NCI-H1105 treated with DMSO at 0.1 percent for 48 hours (cell line): Measurements from ENCODE around the gene KLHL30.

Experiments
- DNase-seq: peaks from one replicate; lab custom pipeline; 2025; lab: John Stamatoyannopoulos, UW

The KLHL30 gene

GRCh38 chr2:238146884-238147544 is 8.5 kb downstream of the KLHL30 start:
- DNase-seq, result no peak

DNA sequence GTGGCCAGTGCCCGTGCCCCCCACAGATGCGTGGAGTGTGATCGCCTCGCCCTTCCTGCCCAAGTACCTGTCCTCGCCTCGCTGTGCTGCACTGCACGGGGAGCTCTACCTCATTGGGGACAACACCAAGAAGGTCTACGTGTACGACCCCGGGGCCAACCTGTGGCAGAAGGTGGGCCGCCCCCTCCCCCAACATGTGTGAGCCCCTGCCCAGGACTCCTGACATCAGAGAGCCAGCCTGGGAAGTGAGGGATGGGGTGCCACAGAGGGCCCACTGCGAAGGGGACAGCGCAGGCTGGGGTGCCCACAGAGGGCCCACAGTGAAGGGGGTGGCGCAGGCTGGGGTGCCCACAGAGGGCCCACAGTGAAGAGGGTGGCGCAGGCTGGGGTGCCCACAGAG is 10.5 kb downstream of the KLHL30 start:
- no peak for DNase-seq

- no peak for DNase-seq
Measured at GRCh38 chr2:238149841-238150572, 11.5 kb downstream of the KLHL30 start.

- DNase-seq, result no peak
Measured at GRCh38 chr2:238150686-238151085, 12.2 kb downstream of the KLHL30 start.

DNA sequence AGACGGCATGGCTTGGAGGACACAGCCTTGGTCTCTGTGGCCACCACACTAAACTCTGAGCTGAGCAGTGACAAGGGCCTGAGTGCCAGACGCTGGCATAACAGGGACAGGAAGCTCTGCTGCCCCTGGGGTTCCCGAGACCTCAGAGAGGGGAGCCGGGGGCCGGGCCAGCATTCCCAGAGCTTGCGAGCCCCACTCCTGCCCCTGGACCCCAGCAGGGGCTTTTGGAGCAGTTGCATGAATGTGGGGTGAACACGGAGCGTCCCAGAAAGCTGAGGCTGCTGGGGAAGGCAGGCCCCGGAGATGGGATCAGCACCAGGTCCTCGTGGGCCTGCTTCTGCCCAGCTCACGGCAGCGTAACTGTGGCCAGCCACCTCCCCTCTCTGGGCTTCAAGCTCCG is 12.7 kb downstream of the KLHL30 start:
- DNase-seq, result no peak

DNA sequence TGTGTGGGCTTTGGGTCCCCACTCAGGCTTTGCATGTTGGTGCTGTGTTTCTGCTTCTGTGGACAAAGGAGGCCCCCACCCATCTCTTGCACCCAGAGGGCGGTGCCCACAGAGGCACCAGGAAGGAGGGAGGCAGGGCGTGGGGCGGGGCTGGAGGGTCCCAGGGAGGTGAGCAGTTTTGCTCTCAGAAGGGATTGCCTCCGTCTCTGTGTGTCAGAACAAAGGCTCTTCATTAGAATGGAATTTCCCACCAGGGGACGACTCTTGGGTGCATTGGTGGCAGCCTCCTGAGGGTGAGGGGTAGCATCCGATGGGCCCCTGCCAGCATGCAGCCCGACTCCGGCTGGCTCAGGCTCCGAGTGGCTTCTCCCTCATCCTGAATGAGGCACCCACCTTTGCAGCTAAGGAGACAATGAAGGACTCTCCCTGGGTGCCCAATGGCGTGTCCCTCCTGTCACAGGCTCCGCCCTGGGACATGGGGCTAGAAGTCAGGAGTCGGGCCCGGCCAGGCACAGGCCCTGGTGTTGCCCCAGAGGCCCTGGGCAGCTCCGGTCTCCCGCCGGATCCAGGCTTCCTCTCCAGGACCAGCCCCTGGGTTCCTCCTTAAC is 13.3 kb downstream of the KLHL30 start:
- no peak for DNase-seq

DNA sequence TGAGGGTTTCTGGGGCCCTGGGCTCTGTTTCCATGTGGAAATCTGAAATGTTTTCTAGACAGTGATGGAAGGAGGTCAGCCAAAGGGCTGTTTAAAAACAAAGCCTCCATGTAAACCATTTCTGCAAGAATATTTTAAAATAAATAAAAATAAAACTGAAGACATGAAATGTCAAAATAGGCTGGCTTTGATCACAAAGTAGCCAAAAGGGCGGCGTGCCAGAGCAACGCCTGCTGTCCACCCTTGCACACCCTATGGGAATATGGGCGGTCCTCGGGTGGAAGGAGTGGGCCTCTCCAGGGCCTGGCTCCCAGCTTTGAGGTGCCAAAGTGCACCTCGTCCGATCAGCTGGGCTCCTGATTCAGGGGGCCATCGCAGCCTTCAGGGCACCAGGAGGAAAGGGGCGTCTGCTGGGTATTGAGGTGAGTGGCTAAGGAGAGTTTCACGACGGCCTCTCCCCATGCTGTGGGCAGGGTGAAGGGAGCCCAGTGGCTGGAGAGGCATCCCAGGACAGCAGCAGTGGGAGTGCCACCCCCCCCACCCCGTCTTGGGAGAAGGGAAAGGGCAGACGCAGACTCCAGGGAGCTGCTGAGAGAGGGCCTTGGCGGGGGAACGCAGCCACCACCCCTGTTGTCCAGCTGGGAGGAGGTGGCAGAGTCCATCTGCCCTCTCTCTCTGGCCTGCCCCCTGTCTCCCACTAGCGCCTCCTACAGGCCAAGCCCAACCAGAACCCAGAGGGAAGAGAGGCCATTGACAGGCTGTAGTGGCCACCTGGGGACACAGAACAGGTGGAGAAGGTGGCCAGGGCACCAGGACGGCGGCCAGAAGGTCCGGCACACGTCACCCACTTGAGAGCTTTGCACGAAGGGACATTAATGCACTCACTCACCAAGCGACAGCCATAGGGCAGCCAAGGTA is 14.6 kb downstream of the KLHL30 start:
- DNase-seq, result no peak

DNA sequence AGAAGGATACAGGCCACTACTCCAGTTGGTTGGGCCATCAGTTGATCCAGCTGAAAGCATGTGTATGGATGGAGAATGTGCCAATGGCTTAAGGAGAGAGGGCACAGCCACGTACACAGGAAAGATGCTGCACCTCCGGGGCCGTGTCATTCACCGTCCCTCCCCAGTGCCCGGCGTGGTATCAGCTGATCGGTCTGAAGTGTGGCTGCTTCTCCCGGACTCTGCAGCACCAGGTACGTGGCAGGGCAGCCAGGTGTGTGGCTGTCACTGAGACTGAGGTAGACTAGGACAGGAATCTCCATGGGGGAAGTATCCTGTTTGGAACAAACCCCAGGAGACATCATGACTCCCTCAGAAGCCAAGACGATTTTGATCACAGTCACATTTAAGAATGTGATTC is 16.1 kb downstream of the KLHL30 start:
- DNase-seq, result no peak

DNA sequence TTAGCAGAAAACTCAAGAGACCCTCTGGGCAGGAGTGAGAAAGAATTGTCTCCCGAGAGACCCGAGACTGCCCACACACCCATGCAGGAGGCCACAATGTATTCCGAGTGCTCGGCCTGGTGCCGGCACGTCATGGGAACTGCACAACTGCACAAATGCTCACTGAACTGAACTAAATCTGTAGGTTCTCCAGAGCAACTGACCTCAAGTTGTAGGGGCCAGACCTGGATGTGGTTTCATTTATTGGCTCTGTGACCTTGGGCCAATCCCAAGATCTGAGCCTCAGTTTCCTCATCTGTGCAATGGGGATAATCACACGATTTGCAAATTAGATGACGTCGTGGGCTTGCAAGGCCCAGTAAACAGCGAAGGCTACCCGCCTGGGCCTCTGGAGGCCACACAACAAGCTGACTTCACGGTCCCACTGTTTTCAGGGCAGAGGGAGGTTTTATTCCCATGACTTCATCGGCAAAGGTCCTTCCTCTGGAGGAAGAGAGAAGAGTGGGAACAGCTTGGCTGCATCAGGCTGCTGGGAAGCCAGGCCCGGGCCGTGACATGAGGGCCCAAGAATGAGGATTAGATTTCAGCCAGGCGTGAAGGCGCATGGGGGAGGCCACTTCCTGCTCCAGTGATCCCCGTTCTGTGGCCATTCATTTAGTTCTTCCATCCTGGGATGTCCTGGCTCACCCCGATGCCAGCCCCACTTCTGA is 16.7 kb downstream of the KLHL30 start:
- DNase-seq, result no peak

DNA sequence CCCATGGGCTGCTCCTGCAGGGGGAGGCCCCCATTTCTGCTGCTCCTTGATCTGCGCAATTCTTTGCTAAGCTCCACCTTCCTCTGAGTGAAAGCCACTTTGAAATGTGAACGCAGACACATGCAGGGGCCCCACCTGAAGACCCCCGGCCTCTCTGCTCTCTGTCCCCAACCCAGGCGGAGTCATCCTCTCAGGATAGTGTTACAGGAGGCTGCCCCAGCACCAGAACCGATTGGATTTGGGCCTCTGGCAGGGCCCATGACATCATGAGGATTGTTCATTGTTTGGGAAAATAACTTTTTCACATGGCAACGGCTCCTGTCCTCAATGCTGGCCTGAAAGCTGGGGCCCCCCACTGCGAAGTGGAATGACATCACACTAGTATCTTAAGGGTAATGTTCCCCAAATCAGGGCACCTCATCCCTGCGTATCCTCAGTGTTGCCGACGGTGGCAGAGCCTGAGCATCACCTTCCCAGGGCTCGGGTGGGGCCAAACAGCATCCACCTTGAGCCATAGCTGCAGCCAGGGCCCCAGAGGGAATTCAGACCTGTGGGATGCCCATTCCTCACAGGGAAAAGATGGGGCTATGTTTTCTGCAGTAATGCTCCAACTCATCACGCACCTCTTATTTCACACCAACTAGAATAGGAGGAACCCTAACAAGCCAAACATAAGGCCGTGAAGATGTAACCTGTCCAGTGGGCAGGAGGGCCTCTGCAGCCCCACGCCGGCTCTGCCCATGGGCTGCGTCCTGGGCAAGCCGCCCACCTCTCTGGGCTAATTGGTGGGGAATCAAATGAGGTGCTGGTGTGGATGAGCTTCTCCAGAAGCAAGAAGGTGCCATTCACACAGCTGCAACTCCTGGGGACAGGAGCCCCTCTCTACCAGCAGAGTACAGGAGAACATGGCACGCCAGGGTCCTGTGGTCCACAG is 17.6 kb downstream of the KLHL30 start:
- DNase-seq, result no peak

DNA sequence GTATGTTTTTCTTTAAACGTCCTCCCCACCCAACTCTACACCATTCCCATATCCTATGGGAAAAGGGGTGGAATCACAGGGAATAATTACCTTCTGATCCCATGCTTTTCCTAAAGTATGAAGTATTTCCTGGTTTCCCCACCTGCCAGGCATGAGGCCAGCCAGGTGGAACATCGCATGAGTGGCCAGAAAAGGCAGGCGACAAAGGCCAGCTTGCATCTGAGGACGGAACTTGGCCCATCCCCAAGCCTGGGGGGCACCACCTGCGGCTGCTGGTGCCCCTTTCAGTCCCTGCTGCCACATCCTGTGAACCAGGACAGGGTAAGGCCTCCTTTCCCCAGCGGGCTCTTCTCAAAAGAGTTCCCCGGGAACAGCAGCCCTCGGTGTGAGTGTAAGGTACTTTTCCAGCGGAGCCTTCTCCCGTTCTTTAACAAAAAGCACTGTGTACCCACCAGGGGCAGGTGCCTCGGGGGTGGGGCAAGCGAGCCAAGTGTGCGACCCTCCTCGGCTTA is 19.1 kb downstream of the KLHL30 start:
- peak; percentile 11 for DNase-seq

DNA sequence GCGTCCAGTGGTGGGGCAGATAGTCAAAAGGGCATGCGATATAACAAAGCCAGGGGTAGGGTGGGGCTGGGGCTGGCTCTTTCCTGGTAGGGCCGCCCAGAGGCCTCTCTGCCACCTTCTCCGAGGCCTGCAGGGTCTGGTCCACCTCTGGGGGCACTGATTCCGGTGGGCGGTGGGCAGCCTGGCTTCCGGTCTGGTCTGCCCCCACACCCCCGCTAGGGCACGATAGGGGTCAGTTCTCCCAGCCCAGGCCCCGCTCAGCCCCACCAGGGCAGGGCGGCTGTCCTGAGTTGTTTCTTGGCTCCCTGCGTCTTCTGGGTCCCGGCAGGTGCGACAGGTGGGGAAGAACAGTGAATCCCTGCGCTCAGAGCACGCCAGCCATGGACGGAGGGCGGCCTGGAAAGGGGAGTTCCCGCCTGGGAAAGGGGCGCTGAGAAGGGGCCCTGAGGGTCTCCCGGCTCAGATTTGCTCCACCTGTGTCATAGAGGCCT is 19.6 kb downstream of the KLHL30 start:
- no peak for DNase-seq

GRCh38 chr2:238158509-238159070 is 20.1 kb downstream of the KLHL30 start, which contains the start of gene ERFE:
TSS of gene ERFE (plus strand) at chr2:238158970. CDS start at chr2:238159008, 38 bp downstream.
- peak; percentile 33 for DNase-seq

GRCh38 chr2:238159071-238159539 is 20.6 kb downstream of the KLHL30 start:
- DNase-seq, result no peak

DNA sequence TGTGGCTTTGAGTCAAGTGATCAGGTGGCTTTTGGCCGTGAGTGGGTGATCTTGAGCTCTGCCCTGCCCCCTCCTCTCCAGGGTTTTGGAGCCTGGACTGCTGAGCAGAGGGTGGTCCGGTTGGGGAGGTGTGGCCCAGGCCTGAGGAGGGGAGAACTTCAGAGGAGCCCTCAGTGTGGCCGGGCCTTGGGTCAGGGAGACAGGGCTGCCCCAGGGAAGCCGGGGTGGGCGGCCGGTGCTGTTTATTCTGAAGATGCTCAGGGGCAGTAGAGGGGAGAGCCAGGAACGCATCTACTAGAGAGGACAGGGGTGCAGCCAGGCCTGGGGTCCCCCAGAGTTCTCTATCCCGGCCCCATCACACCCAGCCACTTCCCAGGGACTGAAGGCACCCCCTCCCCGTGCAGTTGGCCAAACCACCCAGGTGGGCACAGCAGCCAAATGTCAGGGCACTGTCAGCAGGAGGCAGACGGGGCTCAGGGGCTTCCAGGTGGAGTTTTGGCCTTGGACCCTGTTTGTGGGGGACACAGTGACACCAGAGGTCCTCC is 21.3 kb downstream of the KLHL30 start:
- DNase-seq, result no peak

- no peak for DNase-seq
Measured at GRCh38 chr2:238160206-238161129, 22.0 kb downstream of the KLHL30 start.

DNA sequence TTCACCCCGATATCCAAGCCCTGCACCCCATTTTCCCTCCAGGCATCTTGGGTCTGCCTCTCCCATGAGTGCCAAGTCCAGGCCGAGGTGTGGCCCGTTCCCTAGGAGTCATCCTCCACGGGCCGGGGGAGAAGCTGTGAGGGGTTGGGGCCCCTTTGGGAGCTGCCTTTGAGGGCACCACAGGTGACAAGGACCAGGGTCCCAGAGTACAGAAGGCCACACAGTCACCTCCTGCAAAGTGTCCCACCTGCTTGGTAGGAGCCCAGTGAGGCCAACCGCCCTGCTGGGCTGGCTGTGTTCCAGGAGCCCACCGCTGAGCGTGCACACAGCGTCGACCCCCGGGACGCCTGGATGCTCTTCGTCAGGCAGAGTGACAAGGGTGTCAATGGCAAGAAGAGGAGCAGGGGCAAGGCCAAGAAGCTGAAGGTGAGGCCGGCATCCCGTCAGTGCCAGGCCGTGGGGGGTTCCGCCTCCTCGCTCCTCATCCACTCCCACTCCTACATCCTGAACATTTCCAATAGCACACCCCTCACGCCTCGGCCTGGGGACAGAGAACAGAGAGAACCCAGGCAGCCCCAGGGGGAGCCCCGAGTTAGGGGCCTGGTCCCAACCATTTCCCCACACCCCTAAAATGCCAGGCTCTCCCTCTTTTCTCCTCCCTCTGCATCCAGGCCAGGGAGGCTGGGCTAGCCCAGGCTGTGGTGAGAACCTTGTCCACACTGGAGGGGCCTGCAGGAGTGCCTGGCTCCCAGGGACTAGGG is 23.0 kb downstream of the KLHL30 start:
- DNase-seq, result no peak
